GM18517 (cell line): ENCODE results near the gene USP36.

Experiments used
- ATAC-seq: cut with Tn5 transposase; IDR thresholded peaks from one replicate; pipeline ENCODE4 v1.9.1; 2021; ENCODE audit warnings: mild to moderate bottlenecking, moderate library complexity; ENCODE audit not compliant: unreplicated experiment

USP36 gene

DNA sequence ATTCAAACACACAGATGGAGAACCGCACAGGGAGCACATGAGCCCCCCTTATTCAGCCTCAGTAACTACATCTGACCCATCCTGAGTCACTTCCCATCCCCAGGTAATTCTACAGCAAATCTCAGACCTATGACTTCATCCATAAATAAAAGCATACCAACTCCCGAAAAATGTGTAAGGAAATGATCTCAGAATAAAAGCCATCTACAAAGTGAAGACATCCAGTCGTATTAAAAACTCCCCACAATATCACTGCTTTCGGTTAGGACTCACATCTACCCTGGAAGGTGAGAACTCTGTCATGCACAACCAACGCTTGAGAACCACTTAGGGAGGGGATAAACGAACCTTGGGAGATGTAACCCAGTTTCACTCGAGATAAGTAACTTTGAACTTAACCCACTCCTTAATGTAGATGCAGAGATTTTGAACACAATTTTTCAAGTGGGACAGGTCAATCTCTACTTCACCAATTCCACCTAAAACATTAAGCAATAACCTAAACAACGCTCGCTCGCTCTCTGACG lies 1.3 kb downstream of the USP36 start:
- no peak for ATAC-seq

DNA sequence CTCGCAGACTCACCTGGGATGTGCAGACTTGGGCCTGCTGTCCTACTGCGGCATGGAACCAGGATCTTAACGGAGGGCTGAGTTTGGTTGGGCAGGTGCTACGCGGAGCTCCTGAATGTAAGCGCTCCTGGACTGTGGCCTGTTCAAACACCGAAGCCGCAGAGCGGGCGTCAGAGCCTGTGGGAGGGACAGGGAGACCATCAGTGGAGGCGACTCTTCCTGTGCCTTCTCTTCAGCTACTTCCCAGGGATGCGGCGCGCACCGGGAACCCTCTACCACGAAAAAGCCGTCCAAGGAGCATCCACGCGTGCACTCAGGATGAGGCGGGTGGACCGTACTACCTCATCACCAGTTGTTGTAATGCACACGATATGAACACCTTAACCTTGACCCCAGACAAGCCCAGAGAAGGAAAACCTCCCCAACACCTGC lies 2.0 kb downstream of the USP36 start:
- ATAC-seq = no peak

DNA sequence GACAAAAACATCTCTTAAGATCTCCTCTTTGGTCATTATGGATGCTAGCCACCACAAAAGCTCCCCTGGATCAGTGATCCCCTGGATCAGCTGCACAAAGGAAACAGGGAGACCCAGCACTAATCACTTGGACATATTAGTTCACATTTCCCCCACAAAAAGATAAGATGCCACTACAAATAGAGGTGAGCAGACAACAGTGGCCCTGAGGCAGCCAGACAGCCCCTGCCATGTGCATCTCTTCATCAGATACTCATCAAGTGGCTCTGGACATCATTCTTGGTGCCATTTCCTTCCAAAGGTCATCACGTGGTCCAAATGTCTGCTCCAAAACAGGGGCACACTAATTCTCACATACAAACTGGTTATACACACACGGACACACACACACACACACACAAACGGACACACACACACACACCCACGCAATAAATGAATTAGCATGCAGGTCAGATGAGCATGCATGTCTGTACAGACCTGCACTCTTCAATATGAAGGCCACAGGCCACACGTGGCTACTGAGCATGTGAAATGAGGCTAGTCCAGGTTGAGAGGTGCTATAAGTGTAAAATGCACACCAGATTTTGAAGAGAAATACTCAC lies 4.1 kb downstream of the USP36 start:
- ATAC-seq = no peak

DNA sequence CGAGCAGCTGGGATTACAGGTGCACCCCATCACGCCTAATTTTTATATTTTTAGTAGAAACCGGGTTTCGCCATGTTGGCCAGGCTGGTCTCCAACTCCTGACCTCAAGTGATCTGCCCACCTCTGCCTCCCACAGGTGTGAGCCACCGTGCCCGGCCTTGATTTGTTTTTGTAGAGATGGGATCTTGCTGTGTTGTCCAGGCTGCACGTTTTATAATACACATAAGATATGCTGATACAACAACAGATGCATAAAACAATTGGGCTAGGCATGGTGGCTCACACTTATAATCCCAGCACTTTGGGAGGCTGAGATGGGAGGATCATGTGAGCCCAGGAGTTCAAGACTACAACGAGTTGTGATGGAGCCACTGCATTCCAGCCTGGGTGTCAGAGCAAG lies 6.0 kb downstream of the USP36 start:
- ATAC-seq = no peak

DNA sequence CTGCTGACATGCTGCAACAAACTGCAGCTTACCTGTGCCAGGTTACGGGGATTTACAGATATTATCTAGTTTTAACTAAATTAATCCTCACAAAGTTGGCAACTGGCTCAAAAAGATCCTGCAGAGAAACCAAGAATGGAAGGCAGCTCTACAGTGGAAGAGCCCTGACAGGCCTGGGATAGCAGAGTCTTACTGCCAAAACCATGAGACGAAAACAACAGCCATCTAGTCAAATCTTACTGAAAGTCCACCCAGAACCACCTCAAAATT lies 8.1 kb downstream of the USP36 start:
- no peak for ATAC-seq

DNA sequence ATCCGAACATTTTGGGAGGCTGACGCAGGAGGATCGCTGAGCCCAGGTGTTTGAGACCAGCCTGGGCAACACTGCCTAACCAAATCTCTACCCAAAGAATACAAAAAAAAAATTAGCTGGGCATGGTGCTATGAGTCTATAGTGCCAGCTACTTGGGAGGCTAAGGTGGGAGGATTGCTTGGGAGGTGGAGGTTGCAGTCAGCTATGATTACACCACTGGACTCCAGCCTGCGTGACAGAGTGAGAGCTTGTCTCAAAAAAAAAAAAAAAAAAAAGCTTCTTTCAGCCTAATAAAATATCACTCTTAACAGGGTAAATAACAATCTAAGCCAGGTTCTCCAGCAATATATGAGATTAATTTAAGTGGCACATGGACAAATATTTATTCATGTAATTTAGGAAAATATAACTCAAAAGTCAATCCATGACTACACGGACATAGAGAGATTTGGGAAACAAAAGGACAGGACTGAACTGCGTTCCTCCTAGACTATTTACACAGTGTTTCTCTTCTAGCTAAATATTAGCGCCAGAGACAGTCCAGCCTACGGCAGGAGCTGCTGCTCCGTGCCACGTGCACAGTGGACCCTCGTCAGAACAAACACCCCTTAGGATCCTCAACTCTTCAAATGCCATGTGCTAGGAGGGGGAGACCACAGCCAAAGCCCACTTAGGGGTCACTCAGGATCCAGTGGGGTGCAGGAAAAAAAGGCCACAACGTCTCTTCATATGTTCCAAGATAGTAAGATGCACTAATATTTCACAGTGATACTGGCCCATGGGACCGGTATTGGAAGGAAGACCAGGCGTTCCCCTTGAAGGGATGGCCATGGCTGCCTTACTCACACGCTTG lies 8.7 kb downstream of the USP36 start:
- ATAC-seq = no peak

DNA sequence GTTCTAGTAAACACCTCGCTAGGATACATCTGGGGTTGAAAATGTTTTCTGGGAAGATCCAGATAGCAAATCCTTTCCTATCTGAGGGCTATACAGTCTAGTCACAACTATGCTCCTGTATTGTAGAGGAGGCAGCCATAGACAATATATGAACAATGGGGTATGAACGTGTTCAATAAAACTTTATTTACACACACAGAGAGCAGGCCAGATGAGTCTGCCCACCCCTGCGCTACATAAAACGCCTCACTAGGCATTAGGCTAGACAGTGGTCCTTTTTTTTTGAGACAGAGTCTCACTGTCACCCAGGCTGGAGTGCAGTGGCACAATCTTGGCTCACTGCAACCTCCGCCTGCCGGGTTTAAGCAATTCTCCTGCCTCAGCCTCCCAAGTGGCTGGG lies 11.1 kb downstream of the USP36 start:
- no peak for ATAC-seq

DNA sequence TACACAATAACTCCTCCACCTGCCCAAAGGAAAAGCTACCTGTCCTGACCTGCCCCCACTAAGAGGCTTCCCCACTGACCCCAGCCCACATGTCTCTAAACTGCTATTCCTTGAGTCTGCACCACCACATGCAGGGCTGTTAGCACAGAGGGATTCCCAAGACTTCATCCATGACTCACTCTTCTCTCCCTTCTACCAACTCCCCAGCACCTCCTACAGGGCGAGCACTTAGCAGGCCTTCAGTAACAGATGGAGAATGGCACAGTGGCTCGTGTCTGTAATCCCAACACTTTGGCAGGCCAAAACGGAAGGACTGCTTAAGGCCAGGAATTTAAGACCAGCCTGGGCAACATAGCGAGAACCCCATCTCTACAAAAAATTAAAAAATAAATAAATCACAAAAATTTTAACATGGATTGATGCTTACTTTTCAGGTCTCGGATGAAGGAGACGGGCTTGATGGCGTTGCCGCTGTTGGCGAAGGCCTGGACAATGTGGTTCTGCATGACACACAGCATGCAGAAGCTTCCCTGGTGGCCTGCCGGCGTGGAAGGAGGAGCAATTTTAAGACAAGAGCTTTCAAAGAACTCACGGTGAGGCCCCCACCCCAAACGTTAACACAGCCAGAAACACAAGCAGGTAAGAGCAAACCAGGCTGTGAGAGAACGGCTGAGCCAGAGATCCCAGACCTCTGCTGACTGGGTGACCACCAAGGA lies 12.0 kb downstream of the USP36 start:
- ATAC-seq = no peak

DNA sequence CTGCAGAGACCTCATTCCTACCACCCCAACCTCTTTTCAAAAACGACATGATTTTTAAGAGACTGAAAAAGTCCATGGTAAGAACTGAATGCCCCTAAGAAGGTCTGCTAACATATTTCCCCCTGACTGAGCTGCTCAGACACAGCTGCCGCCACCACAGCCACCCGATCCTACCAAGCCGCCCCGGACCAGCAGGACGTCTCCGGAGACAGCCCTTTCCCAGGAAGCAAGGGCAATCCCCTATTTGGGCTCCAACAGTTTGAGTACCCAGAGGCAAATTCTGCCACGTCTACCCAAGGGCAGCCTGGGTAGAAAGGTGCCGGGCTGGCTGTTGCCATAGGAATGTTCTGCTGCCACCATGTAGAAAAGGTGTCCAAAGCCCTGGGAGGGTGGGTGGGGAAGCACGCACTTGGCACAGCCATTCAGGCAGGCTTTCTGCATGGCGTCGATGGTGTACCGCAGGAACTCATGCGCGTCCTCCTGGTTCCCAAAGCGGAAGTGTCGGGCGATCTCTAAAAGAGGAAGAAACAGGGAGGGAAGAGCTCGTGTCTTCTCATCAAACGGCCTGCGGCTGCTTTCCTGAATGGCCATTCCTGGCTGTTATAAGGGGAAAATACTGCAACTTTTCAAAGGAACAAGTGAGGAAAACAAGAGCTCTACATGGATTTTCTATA lies 13.6 kb downstream of the USP36 start:
- ATAC-seq = no peak

DNA sequence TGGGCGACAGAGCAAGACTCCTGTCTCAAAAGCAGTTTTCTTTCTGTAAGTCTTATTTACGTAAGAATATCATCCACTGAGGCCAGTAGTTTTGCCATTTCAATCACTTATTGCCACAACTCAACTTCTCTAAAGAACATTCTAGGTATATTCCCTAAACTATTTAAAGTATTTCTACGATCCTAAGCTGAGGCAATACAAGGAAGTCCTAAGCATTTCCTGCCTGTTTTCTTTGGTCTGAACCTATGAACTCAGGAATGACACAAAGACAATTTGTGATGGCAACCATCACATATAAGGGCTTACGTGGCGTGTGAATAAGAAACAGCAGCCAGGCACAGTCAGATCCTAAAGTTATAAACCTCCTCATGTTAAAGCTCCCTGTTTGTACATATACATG lies 14.2 kb downstream of the USP36 start:
- no peak for ATAC-seq

DNA sequence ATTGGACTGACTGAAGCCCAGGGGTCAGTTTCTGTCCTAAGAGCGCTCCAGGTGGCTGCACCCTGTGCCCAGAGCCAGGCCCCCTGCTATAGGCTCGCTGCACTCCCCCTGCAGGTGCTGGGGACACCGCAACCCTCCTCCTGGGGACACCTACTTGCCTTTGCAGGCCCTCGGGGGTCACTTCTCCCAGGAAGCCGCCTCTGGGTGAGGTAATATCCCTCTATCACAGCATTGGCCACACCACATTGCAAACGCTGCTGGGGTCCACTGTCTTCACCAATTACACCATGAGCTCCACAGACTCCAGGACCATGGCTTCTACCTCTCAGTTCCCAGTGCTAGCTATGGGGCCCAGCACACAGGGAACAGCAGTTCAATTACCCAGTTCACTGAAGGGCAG lies 14.9 kb downstream of the USP36 start:
- ATAC-seq = no peak

DNA sequence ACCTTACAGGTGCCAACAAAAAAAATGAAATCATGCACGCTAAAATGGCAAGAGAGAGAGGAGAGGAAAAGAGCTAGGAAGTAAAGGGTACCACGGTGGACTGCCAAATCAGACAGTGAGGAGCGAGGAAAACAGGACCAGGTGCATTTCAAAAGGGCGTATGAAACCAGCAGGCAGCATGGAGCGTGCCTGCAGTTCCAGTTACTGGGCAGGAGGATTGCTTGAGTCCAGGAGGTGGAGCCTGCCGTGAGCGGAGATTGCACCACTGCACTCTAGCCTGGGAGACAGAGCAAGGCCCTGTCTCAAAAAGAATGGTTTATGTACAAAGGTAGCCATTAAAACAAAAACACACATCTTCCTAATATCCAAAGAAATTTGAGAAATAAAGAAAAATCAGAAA lies 16.4 kb downstream of the USP36 start:
- no peak for ATAC-seq

DNA sequence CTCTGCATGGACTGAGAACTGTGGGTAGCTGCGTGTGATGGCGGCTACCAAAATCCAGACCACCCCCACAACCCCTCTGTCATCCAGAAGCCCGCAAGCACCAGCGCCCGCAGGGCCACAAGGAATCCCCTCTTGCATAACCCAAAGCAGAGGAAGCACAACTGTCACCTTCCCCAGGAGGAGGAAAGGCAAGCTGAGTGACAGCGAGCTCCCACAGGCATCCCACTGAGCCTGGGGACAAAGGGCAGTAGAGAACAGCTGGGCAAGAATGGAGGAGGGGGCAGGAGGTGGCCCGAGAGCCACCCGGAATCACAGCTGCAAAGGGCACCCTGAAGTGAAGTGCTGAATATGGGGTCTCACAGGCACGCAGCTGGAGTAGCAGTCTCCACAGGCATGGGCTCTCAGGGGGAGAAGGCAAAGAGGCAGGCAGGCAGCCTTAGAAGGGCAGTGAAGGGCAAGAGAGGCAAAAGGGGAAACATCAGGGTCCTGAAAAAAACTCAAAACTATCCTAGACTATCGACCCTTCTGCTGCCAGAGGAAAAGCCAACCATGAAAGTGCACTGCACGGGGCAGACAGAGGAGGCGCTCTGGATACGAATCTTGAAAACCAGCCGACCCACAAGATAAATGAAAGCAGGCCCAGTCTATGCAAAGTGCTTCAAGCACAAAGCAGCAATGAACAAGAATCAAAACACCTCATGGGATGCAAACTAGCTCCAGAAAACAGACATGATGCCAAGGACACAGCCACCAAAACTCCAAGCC lies 17.1 kb downstream of the USP36 start:
- no peak for ATAC-seq

DNA sequence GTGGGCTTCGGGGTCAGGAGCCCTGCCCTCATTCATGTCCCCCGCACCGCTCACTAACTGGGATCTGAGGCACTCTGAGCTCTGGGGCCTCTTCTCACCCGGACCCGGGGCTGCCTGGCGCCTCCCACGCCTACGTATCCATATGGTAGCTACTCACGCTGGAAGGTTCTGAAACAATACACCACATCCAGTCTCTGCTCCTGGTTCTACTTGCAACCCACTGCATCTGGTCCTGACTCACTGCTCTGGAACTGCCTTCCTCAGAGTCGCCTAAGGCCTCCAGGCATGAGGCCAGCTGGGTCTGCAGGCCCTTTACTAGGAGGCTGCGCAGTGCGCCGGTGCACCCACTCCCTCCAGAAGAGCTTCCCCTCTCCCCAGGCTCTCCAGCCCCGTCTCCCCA lies 18.1 kb downstream of the USP36 start:
- no peak for ATAC-seq

DNA sequence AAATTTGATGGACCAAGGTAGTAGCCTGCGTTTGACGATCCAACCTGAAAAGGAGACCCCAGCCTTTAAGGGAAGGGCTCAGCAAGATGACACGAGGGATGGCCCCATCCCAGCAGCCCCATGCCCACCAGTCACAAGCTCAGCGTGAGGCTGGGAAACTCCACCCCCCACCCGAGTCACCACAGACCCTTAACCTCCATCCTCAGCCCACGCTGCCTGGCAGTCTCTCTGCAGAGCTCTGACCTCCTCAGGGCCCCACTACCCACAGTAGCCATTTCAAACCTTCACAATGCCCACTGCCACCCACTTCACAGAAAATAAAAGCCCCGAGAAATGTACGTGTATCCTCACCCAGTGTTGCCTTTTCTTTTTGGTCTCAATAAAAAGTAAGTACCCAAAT lies 18.7 kb downstream of the USP36 start:
- no peak for ATAC-seq

DNA sequence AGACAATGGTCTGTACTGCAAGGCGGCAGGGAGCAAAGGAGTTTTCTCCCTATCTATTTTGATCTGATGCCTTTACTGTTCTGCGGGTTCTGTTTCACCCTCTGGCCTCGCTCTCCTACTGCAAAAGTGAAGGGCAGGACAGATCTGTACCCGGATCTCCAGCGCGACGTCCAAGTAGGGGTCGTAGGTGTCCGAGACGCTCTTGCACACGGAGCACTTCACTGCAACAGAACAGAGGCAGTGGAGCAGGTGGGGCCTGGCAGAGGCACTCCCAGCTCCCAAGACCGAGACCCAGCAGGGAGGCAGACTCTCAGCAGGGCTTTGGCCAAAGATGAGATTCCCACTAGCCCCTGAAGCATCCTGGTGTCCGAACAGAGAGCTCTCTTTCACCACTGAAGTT lies 19.8 kb downstream of the USP36 start:
- no peak for ATAC-seq

DNA sequence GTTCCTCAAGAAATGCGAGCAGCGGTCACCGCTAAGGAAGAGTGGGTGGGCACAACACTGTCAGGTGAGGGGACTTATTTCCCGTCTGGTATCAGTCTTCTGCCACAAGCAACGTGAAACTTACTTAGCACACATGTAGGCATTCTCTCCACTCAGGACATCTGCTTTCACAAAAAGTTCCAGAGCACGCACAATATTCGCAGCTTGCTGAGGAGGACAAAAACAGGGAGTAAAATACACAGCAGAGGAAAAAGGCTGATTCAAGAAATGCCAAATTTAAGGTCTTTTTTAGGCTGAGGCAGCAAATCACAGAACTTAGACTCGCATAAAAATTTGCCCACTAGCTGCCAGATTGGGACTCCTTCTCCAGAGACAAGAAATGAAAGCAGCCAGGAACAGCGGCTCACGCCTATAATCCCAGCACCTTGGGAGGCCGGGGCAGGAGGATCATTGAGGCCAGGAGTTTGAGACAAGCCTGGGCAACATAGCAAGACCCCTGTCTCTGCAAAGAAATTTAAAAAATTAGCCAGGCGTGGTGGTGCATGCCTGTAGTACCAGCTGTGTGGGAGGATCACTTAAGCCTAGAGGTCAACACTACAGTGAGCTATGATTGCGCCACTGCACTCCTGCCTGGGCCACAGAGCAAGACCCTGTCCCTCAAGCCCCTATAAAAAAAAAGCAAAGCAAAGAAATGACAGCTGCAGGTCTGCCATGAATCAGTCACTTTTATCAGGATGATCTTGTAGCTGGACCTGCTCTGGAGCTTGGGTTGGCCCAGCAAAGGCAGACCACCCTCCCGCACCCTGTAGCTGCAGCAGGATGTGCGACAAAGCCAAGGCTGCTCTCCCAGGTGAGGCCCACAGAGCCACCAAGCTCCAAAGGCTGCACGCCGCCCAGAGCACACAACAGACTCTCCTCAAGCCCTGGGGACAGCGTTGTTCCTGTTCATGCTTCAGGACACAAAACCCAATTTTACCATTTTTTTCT lies 20.5 kb downstream of the USP36 start:
- ATAC-seq = no peak

DNA sequence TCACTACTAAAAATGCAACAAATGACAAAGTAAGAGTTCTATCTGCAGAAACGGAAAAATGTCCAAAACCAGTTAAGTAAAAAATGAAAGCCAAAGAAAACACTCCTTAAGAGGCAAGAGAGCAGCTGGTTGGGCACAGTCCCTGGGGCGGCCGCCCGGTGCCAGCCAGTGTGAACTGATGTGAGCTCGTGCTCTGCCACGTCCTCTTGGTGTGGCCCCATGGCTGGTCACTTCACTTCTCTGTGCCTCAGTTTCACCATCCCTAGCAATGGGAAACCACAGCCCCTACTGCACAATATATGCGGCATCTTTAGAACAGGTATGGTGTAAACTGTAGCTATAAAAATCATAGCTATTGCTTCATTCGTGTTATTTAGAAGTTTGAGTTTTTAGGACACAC lies 21.2 kb downstream of the USP36 start:
- ATAC-seq = no peak

DNA sequence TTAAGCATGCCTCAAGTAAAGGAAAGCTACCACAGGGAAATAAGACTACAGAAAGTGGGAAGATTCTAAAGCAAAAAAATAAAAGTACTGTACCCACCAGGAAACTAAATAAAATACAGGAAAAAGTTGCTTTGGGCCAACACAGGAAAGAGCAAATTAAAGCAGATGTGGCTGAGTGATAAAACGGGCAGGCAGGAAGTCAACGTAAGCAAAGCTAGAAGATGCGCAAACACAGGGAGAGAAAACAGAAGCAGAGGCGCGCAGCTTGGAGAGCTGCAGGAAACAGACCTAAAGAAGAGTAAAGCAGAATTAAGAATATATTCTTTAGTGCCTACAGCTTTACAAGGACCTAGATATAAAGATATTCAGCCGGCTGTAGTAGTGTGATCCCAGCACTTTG lies 21.7 kb downstream of the USP36 start:
- no peak for ATAC-seq
